GM12878 (cell line): ENCODE measurements around the gene LVRN. TPM values are rescaled to one million over a fixed set of nuclear protein-coding genes. Genes with fewer than 3 reads are reported as not detected.

Source experiments
- ATAC-seq: fragments of 200-7000 bp; cut with Tn5 transposase; 3 replicates; pipeline ENCODE4 v1.9.1; 2020; ENCODE audit warnings: mild to moderate bottlenecking, moderate library complexity
- BruUV-seq: library from RNA; stranded (reverse); fragments of 400-500 nt; replicated peaks from 2 replicates; lab custom pipeline; 2021; lab: Mats Ljungman, UMichigan
- CTCF ChIA-PET: fragments of 300-600 bp; sonication (Branson Sonifier 250); formaldehyde crosslinking; extraction: SDS; loops from one replicate; lab custom pipeline; 2021; ENCODE audit warnings: inconsistent platforms; lab: Yijun Ruan, JAX
- POLR2A ChIA-PET: fragments of 350-600 bp; formaldehyde crosslinking; extraction: SDS; loops from one replicate; lab custom pipeline; 2021; ENCODE audit warnings: inconsistent platforms; lab: Charles Lee
- RAD21 ChIA-PET: fragments of 300-600 bp; sonication (Branson Sonifier 250); formaldehyde crosslinking; loops from one replicate; lab custom pipeline; 2023; ENCODE audit warnings: antibody characterized with exemption; ENCODE audit not compliant: unreplicated experiment; lab: Charles Lee
- SMC1A ChIA-PET: fragments of 300-600 bp; sonication (Branson Sonifier 250); formaldehyde crosslinking; loops from one replicate; lab custom pipeline; 2023; ENCODE audit not compliant: unreplicated experiment, uncharacterized antibody; lab: Charles Lee
- DNase-seq: peaks from one replicate; pipeline ENCODE4 v3.0.0-alpha.2; 2011; ENCODE audit warnings: low read depth, low spot score
- FAIRE-seq: peaks from 3 replicates; lab custom pipeline; 2011; peaks lifted over from hg19 to GRCh38; lab: Jason Lieb, UNC
- H2AFZ ChIP-seq: 2 replicates; pipeline ENCODE4 v1.6.0; 2011; ENCODE audit warnings: low read depth, low read length, control low read depth; ENCODE audit not compliant: control insufficient read depth
- H3K27ac ChIP-seq: 2 replicates; pipeline ENCODE4 v1.5.1; 2011; ENCODE audit warnings: control low read depth; ENCODE audit not compliant: control insufficient read depth, insufficient read depth
- H3K27me3 ChIP-seq, 2 experiments: replicated peaks in 1 of 2; 2 replicates each; pipeline versions ENCODE4 v1.6.0 to v1.6.1; 2011; ENCODE audit warnings: low read length in 1 of 2; ENCODE audit not compliant: control insufficient read depth in 2 of 2, insufficient read depth in 2 of 2
- H3K36me3 ChIP-seq, 2 experiments: 2 replicates each; pipeline ENCODE4 v1.5.1; 2011; ENCODE audit warnings: low read length in 1 of 2; ENCODE audit not compliant: control insufficient read depth in 2 of 2, insufficient read depth in 2 of 2
- H3K4me1 ChIP-seq: 2 replicates; pipeline ENCODE4 v1.6.1; 2011; ENCODE audit warnings: mild to moderate bottlenecking, low read length, moderate library complexity, mixed read lengths; ENCODE audit not compliant: control insufficient read depth, insufficient read depth
- H3K4me2 ChIP-seq: 2 replicates; pipeline ENCODE4 v1.6.0; 2011; ENCODE audit warnings: control low read depth; ENCODE audit not compliant: control insufficient read depth, insufficient read depth
- H3K4me3 ChIP-seq: fragments of 200-600 bp; sonication (generic); 2 replicates; pipeline ENCODE4 v1.5.1; 2016
- H3K79me2 ChIP-seq: 2 replicates; pipeline ENCODE4 v1.6.0; 2011; ENCODE audit warnings: low read length; ENCODE audit not compliant: control insufficient read depth, insufficient read depth
- H3K9ac ChIP-seq: 2 replicates; pipeline ENCODE4 v1.8.0; 2011; ENCODE audit warnings: low read length, control low read depth, mixed read lengths; ENCODE audit not compliant: control insufficient read depth, insufficient read depth
- H3K9me3 ChIP-seq: replicated peaks from 3 replicates; pipeline ENCODE4 v1.5.1; 2011; ENCODE audit warnings: mild to moderate bottlenecking, low read length; ENCODE audit not compliant: control insufficient read depth, insufficient read depth
- H4K20me1 ChIP-seq: 2 replicates; pipeline ENCODE4 v1.6.0; 2011; ENCODE audit not compliant: control insufficient read depth, insufficient read depth
- CBX5 ChIP-seq: sonication (generic); IDR thresholded peaks from 2 replicates; pipeline ENCODE4 v1.6.1; 2016; ENCODE audit warnings: low read depth, moderate library complexity, mild to moderate bottlenecking, inconsistent platforms
- EP300 ChIP-seq, 2 experiments: fragments of 150-350 bp in 1 of 2; IDR thresholded peaks; 2 replicates each; pipeline ENCODE4 v1.6.1; 2011 to 2012; ENCODE audit warnings: low read depth in 2 of 2, low read length in 2 of 2, borderline replicate concordance in 1 of 2, improper control_type of control experiment in 1 of 2, inconsistent platforms in 1 of 2; ENCODE audit not compliant: control insufficient read depth in 1 of 2
- FOXK2 ChIP-seq: fragments of 450-650 bp; IDR thresholded peaks from 2 replicates; pipeline ENCODE4 v1.6.1; 2017; ENCODE audit warnings: mild to moderate bottlenecking, moderate library complexity
- IKZF1 ChIP-seq: fragments of 450-650 bp; conservative IDR thresholded peaks from 2 replicates; pipeline ENCODE4 v1.6.1; 2017; ENCODE audit warnings: antibody characterized with exemption, mild to moderate bottlenecking
- IRF4 ChIP-seq: IDR thresholded peaks from 2 replicates; pipeline ENCODE4 v1.6.1; 2011; ENCODE audit warnings: low read depth, low read length
- JUND ChIP-seq: IDR thresholded peaks from 2 replicates; pipeline ENCODE4 v1.6.1; 2012; ENCODE audit warnings: low read depth, mild to moderate bottlenecking, low read length, improper control_type of control experiment, moderate library complexity
- MAX ChIP-seq: IDR thresholded peaks from 2 replicates; pipeline ENCODE4 v1.6.1; 2012; ENCODE audit warnings: low read depth, low read length, improper control_type of control experiment
- POLR2A ChIP-seq: IDR thresholded peaks from 2 replicates; pipeline ENCODE4 v1.6.1; 2011; ENCODE audit warnings: low read depth, mild to moderate bottlenecking, low read length
- POU2F2 ChIP-seq: IDR thresholded peaks from 3 replicates; pipeline ENCODE4 v1.6.1; 2011; ENCODE audit warnings: low read depth, mild to moderate bottlenecking, low read length, borderline replicate concordance
- RAD21 ChIP-seq: IDR thresholded peaks from 2 replicates; pipeline ENCODE4 v1.6.1; 2011; ENCODE audit warnings: mild to moderate bottlenecking, low read depth, low read length, moderate library complexity; ENCODE audit not compliant: insufficient read depth
- SMAD1 ChIP-seq: fragments of 450-650 bp; IDR thresholded peaks from 2 replicates; pipeline ENCODE4 v1.6.1; 2018; ENCODE audit warnings: mild to moderate bottlenecking, low read depth; ENCODE audit not compliant: partially characterized antibody
- SMC3 ChIP-seq: IDR thresholded peaks from 2 replicates; pipeline ENCODE4 v1.6.1; 2011; ENCODE audit warnings: low read length, improper control_type of control experiment, borderline replicate concordance
- SREBF1 ChIP-seq: IDR thresholded peaks from 2 replicates; pipeline ENCODE4 v1.6.1; 2012; ENCODE audit warnings: mild to moderate bottlenecking, low read length
- TAF1 ChIP-seq: IDR thresholded peaks from 2 replicates; pipeline ENCODE4 v1.6.1; 2011; ENCODE audit warnings: mild to moderate bottlenecking, low read depth, low read length, borderline replicate concordance
- WGBS: methylation state at CpG from one replicate; pipeline ENCODE4 v1.1.6; 2016; ENCODE audit warnings: low lambda C conversion rate; ENCODE audit not compliant: insufficient replicate concordance, insufficient coverage; ENCODE audit errors: missing lambda C conversion rate; 5-methylcytosine and 5-hydroxymethylcytosine counted together
- in situ Hi-C: fragments of 300-500 bp; cut with MboI; formaldehyde crosslinking; loops from 9 replicates; pipeline ENCODE4 v1.14.3; 2018; ENCODE audit warnings: mixed read lengths
- intact Hi-C: fragments of 100-400 bp; cut with micrococcal nuclease; formaldehyde crosslinking; loops from one replicate; pipeline ENCODE4 v1.14.2; 2022; ENCODE audit not compliant: unreplicated experiment
- polyA plus RNA-seq, 11 experiments: library from polyadenylated mRNA; depleted of rRNA in 4 of 11; unstranded in 6 of 11; stranded (reverse) in 5 of 11; fragments of >200 nt; fragmentation: Nextera tagmentation in 4 of 11; fragmentation: Illumina TruSeq in 1 of 11; extraction: Ambion mirVana in 4 of 11; extraction: Trizol in 1 of 11; gene quantifications; 1 replicate in 1 of 11; 2 replicates in 10 of 11; pipeline versions ENCODE4 v1.2.1 to v1.2.3, GENCODE V29; 2011 to 2016; ENCODE audit warnings: inconsistent platforms in 2 of 11, missing spikeins in 2 of 11, low read depth in 1 of 11
- total RNA-seq, 4 experiments: library from RNA; depleted of rRNA in 3 of 4; stranded (reverse); fragments of >200 nt in 3 of 4; fragmentation: Illumina TruSeq in 1 of 4; extraction: Trizol in 1 of 4; gene quantifications; 2 replicates each; pipeline versions ENCODE4 v1.2.1 to v1.2.3, GENCODE V29; 2013 to 2021

LVRN gene
- total and polyA plus RNA-seq, 10 of the 15 experiments (the other 5 are each of a cell fraction or from before 2014, with no cell fraction given): 0.04 to 0.87 (median 0.11) TPM; not detected in 4

GRCh38 chr5:116062352-116062751 lies 100.1 kb downstream of the LVRN start:
- BruUV-seq: no TSS peak
- ATAC-seq (no peak), DNase-seq (no peak), FAIRE-seq (peak; percentile 31)
- Histone ChIP-seq H3K9ac (no peak overlapping the region), H3K4me3 (no peak overlapping the region), H3K4me2 (no peak overlapping the region), H3K79me2 (no peaks in the 10 kb centered on the region), H3K9me3 (no peaks in the 10 kb centered on the region), H3K36me3 (no peaks in the 10 kb centered on the region), H3K27me3 (no peaks in the 10 kb centered on the region; a peak in 2 of 4 replicates), H4K20me1 (no peaks in the 10 kb centered on the region), H3K27ac (no peak overlapping the region), H3K4me1 (no peaks in the 10 kb centered on the region), H2AFZ (no peak overlapping the region)
- in situ Hi-C loops: loop anchor here (10.0 to 25.0 kb wide), 2 partner anchors 225 to 748 kb away; partner anchors contain the start of genes AP3S1 and ATG12
- ChIA-PET SMC1A (interaction anchor here (0.6 kb wide), 1 partner anchor 389 kb away, joined by 3 read pairs; no protein-coding TSS in a partner anchor), RAD21 (no interaction called here), CTCF (no interaction called here), POLR2A (no interaction called here)
- intact Hi-C loops: no loop called here
- WGBS: 50% methylated on average over 2 of the region's 2 CpGs
- TF ChIP-seq RAD21 (peak; percentile 14; the same call in 1 of the 2 replicates), SMC3 (0 out of 2 replicates have a peak, but pooled peaks have one; percentile 11), TAF1 (no peak)

- Histone ChIP-seq H3K9me3 (no peaks in the 10 kb centered on the region), H3K4me3 (no peak overlapping the region), H3K36me3 (no peaks in the 10 kb centered on the region), H3K27ac (no peak overlapping the region), H2AFZ (no peak overlapping the region), H3K27me3 (no peaks in the 10 kb centered on the region; a peak in 2 of 4 replicates), H3K9ac (no peak overlapping the region), H3K79me2 (no peaks in the 10 kb centered on the region), H3K4me1 (no peaks in the 10 kb centered on the region), H4K20me1 (no peaks in the 10 kb centered on the region), H3K4me2 (no peak overlapping the region)
- BruUV-seq: no TSS peak
- TF ChIP-seq FOXK2: no peak
- TF ChIP-seq EP300 (IDR thresholded peaks at IDR 0.05; ENCODE audit: borderline replicate concordance in 1 of 2, control insufficient read depth in 1 of 2, low read depth in 2 of 2, low read length in 2 of 2): no peak
- TF ChIP-seq CBX5: no peak
- no peak for TF ChIP-seq IKZF1
- TF ChIP-seq POU2F2: no peak
- no peak for TF ChIP-seq POLR2A
- no peak for TF ChIP-seq MAX
- no peak for TF ChIP-seq JUND
- no peak for TF ChIP-seq IRF4
- TF ChIP-seq SREBF1: no peak
- TF ChIP-seq SMAD1: no peak
- intact Hi-C loops: no loop called here
- no peak for ATAC-seq
- in situ Hi-C loops: loop anchor here (10.0 to 25.0 kb wide), 2 partner anchors 227 to 749 kb away; partner anchors contain the start of genes AP3S1 and ATG12
- no peak for FAIRE-seq
- 68% methylated on average over 3 of the region's 3 CpGs for WGBS
- POLR2A ChIA-PET: no interaction called here
- RAD21 ChIA-PET: no interaction called here
- SMC1A ChIA-PET: interaction anchor here (1.6 kb wide), 1 partner anchor 429 kb away, joined by 4 read pairs; no protein-coding TSS in a partner anchor
- no peak for DNase-seq
- CTCF ChIA-PET: interaction anchor here (0.7 kb wide), 1 partner anchor 59 kb away, joined by 3 read pairs; no protein-coding TSS in a partner anchor
Observed at GRCh38 chr5:116063950-116064349, 101.7 kb downstream of the LVRN start.
